ENCODE data around the gene SLC35F3.

SLC35F3 gene

DNA sequence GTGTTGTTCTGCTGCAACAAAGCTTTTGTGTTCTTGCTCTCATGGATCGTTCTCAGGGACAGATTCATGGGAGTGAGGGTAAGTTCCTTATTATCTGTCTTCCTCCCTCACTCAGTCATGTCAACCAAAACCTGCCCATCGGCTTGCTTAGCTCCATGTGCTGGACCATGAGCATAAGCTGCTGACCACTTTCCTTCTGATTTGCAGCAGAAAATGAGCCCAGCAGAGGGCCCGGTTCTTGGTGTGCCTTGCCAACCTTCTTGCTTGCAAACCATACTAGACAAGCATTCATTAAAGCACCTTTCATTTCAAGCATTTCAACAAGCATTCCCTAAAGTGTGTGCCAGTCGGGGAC is 404.7 kb downstream of the SLC35F3 start:
- Histone ChIP-seq H3K9me3 (ENCODE audit: control insufficient read depth, low read depth, low read length) (no peaks in the 10 kb centered on the region), H3K4me1 (ENCODE audit: control insufficient read depth, low read depth, low read length) (peaks cover 9% of the 10 kb centered on the region), H3K9ac (ENCODE audit: low read length) (no peak overlapping the region), H3K36me3 (ENCODE audit: control insufficient read depth, low read depth, low read length) (no peaks in the 10 kb centered on the region), H3K27me3 (ENCODE audit: control insufficient read depth, insufficient read depth, low read length) (no peaks in the 10 kb centered on the region), H3K27ac (ENCODE audit: low read length) (no peak overlapping the region), H3K4me3 (ENCODE audit: low read length) (no peak overlapping the region)

DNA sequence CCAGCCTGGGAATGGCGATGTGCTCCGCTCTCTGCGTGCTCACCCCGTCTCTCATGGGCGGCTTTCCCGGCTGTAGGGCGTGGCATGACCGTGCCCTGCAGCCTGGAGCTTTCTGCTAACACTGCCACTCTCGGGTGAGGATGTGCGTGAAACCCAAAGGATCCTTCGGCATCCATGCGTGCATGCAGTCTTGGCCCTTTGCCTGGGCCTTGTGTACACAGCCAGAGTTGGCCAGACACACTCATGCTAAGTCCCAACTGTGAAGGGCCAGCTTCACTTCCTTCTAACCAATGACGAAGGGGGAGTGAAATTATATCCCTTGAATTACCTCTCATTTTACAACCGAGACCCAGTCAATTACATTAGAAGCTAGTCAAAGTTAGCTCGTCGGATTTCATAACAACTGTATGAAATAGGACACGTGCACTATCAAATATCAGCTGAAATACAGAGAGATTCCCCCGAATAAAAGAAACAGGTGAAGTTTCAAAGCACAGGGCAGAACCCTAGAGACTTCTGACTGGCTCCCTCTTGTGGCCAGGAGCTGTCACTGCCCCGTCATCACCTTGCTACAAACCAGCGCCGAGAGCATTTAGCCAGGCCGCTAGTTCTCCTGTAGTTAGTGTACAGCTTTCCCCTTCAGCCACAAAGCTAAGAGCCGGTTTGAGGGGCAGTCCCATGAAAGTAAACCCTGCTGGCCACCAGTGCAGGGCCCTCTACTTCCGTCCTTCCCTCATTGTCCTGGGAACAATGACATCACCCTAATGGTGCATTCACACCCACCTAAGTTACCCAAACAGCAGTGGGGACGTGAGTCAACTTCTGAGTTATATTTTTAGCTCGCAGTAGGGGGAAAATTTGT is 405.4 kb downstream of the SLC35F3 start:
- Histone ChIP-seq H3K27ac (ENCODE audit: low read length) (no peak overlapping the region), H3K9me3 (ENCODE audit: control insufficient read depth, low read depth, low read length) (no peaks in the 10 kb centered on the region), H3K4me3 (ENCODE audit: low read length) (no peak overlapping the region), H3K4me1 (ENCODE audit: control insufficient read depth, low read depth, low read length) (peaks cover 9% of the 10 kb centered on the region), H3K27me3 (ENCODE audit: control insufficient read depth, insufficient read depth, low read length) (no peaks in the 10 kb centered on the region), H3K36me3 (ENCODE audit: control insufficient read depth, low read depth, low read length) (no peaks in the 10 kb centered on the region), H3K9ac (ENCODE audit: low read length) (no peak overlapping the region)

DNA sequence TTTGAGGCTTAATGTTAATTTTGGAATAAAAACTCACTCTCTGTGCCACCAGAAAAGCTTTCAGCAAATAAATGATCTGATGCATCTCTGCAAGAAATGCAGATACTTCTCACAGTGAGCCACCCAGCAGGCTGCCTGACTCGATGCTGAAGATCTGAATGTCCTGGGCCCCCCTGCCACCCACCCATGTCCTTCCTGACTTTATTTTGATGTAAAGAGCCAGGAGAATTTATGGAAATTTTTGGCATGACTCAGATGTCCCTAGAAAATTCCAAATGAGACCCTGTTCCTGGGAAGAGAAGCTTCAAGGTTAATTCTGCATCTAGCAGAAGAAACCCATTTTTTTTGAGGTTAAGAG is 406.0 kb downstream of the SLC35F3 start:
- Histone ChIP-seq H3K27ac (ENCODE audit: low read length) (no peak overlapping the region), H3K9ac (ENCODE audit: low read length) (no peak overlapping the region), H3K4me3 (ENCODE audit: low read length) (no peak overlapping the region), H3K36me3 (ENCODE audit: control insufficient read depth, low read depth, low read length) (no peaks in the 10 kb centered on the region), H3K27me3 (ENCODE audit: control insufficient read depth, insufficient read depth, low read length) (no peaks in the 10 kb centered on the region), H3K4me1 (ENCODE audit: control insufficient read depth, low read depth, low read length) (peaks cover 9% of the 10 kb centered on the region), H3K9me3 (ENCODE audit: control insufficient read depth, low read depth, low read length) (no peaks in the 10 kb centered on the region)

DNA sequence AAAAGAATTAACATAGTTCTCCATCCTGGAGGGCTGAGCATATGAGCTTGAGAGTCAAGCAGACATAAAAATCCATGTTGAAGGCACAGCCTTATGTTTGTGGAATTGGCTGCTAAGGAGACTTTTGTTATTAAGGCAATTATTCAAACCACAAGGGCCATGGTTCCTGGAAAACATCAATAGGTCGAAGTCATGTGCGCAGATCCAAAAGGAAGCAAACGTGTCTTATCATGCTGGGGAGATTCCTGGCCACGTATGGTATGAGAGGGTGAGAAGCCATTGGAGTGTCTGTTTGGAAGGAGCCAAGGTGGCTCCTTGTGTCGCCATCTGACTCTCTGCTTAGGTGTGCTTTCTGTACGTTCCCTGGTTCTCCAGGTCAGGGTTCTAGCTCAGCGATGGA is 406.9 kb downstream of the SLC35F3 start:
- no peak overlapping the region for H3K4me3 ChIP-seq (ENCODE audit: low read length)
- H3K9me3 ChIP-seq (ENCODE audit: control insufficient read depth, low read depth, low read length), result no peaks in the 10 kb centered on the region
- H3K9ac ChIP-seq (ENCODE audit: low read length), result no peak overlapping the region
- peaks cover 9% of the 10 kb centered on the region for H3K4me1 ChIP-seq (ENCODE audit: control insufficient read depth, low read depth, low read length)
- no peak overlapping the region for H3K27ac ChIP-seq (ENCODE audit: low read length)
- no peaks in the 10 kb centered on the region for H3K27me3 ChIP-seq (ENCODE audit: control insufficient read depth, insufficient read depth, low read length)
- no peaks in the 10 kb centered on the region for H3K36me3 ChIP-seq (ENCODE audit: control insufficient read depth, low read depth, low read length)

DNA sequence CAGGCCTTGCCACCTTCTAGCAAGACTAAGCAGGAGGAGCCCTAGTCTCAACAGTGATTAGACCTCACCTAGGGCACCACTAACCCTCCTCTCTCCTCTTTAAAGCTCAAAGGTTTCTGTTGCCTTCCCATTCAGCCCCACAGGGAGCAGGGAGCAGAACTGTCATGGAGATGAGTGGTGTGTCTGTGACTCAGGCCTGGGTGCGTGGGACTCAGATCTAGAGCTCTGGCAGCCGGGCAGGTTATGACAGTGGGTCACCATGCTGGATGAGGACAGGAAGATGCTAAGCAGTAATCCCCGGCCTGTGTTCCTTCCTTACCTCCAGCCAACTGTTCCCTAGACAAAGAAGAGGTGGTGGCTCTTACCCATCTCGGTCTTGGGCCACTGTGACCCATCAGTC is 408.7 kb downstream of the SLC35F3 start:
- H3K4me1 ChIP-seq (ENCODE audit: control insufficient read depth, low read depth, low read length), result peaks cover 13% of the 10 kb centered on the region

DNA sequence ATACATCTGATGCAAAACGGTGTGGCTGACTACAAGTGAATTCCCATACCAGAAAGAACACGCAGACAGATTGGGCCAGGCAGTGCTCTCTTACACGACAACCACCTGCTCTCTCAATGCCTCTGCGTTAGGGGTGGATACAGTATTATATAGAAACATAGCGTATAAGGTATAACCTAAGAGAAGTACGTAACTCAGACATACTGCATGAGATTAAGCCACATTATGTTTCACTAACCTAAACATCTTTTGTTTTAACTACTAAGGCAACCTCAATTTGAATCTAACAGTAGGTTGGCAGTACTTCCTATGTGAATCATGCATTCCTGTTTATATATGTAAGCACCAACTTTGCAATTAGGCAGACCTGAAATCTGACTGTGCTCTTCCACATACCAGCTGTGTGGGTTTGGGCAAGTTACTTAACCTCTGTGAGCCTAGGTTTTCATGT is 410.6 kb downstream of the SLC35F3 start:
- no peak overlapping the region for H3K9ac ChIP-seq (ENCODE audit: low read length)
- H3K4me3 ChIP-seq (ENCODE audit: low read length), result no peak overlapping the region
- peaks cover 12% of the 10 kb centered on the region for H3K4me1 ChIP-seq (ENCODE audit: control insufficient read depth, low read depth, low read length)
- no peak overlapping the region for H3K27ac ChIP-seq (ENCODE audit: low read length)
- H3K27me3 ChIP-seq (ENCODE audit: control insufficient read depth, insufficient read depth, low read length), result no peaks in the 10 kb centered on the region
- H3K36me3 ChIP-seq (ENCODE audit: control insufficient read depth, low read depth, low read length), result no peaks in the 10 kb centered on the region
- no peaks in the 10 kb centered on the region for H3K9me3 ChIP-seq (ENCODE audit: control insufficient read depth, low read depth, low read length)

More for the DNA sequence above, 408.7 kb downstream of the SLC35F3 start:
- Histone ChIP-seq H3K27me3 (ENCODE audit: control insufficient read depth, insufficient read depth, low read length) (no peaks in the 10 kb centered on the region), H3K9ac (ENCODE audit: low read length) (no peak overlapping the region), H3K9me3 (ENCODE audit: control insufficient read depth, low read depth, low read length) (no peaks in the 10 kb centered on the region), H3K4me3 (ENCODE audit: low read length) (no peak overlapping the region), H3K27ac (ENCODE audit: low read length) (no peak overlapping the region), H3K36me3 (ENCODE audit: control insufficient read depth, low read depth, low read length) (no peaks in the 10 kb centered on the region)

DNA sequence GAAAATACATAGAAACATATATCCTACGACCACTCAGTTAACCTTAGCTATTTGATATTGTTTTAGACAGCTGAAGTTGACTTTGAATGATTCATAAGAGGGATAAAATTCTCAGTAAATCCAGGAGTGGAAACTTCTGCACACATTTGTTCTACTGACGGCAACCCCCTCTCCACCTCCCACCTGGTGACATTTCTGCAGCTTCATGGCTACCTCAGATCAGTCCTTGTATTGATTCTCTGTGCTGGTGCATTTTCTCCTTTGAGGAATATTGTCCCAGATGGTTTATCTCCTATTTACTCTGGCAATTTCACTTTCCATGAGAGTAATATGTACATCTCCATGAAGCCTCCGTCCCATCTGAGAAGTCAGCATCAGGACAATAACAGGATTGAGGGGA is 411.1 kb downstream of the SLC35F3 start:
- Histone ChIP-seq H3K27me3 (ENCODE audit: control insufficient read depth, insufficient read depth, low read length) (no peaks in the 10 kb centered on the region), H3K27ac (ENCODE audit: low read length) (no peak overlapping the region), H3K9me3 (ENCODE audit: control insufficient read depth, low read depth, low read length) (no peaks in the 10 kb centered on the region)

DNA sequence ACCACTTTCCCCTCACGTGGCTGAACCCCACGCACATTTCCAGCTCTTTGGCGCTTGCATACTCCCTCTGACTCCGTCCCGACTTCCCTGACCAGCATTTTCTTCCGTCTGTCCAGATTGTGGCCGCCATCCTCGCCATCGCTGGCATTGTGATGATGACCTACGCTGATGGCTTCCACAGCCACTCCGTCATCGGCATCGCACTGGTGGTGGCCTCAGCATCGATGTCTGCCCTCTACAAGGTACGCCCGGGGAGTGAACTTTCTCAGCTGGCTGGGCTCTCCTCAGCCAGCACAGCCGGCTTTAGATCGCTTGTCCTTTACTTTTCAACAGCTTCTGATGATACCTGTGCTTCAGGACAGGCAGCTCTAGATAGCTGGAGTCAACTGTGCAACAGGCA is 412.0 kb downstream of the SLC35F3 start:
- Histone ChIP-seq H3K27me3 (ENCODE audit: control insufficient read depth, insufficient read depth, low read length) (no peaks in the 10 kb centered on the region), H3K4me3 (ENCODE audit: low read length) (no peak overlapping the region), H3K4me1 (ENCODE audit: control insufficient read depth, low read depth, low read length) (peaks cover 4% of the 10 kb centered on the region), H3K9me3 (ENCODE audit: control insufficient read depth, low read depth, low read length) (no peaks in the 10 kb centered on the region), H3K9ac (ENCODE audit: low read length) (no peak overlapping the region), H3K27ac (ENCODE audit: low read length) (no peak overlapping the region), H3K36me3 (ENCODE audit: control insufficient read depth, low read depth, low read length) (no peaks in the 10 kb centered on the region)

More for the DNA sequence above, 411.1 kb downstream of the SLC35F3 start:
- Histone ChIP-seq H3K4me3 (ENCODE audit: low read length) (no peak overlapping the region), H3K9ac (ENCODE audit: low read length) (no peak overlapping the region), H3K36me3 (ENCODE audit: control insufficient read depth, low read depth, low read length) (no peaks in the 10 kb centered on the region), H3K4me1 (ENCODE audit: control insufficient read depth, low read depth, low read length) (peaks cover 7% of the 10 kb centered on the region)

DNA sequence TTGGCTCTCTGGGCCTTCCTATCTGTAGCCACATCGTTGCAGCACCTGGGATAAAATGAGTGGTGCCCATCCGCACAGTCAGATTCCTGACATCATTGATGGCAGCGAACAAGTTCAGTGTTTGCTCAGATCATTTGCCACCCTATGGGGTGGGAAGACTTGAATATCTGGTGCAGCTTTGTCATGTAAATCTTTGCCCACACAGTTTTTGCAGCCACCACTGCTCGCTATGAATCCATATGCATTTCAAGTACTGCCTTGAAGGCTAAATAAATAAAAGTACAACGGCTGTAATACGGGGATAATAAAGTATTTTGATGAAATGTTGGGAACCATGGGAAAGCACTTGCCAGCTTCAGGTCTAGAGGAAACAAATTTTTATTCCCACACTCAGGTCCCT is 412.5 kb downstream of the SLC35F3 start:
- Histone ChIP-seq H3K4me1 (ENCODE audit: control insufficient read depth, low read depth, low read length) (peaks cover 4% of the 10 kb centered on the region), H3K27me3 (ENCODE audit: control insufficient read depth, insufficient read depth, low read length) (no peaks in the 10 kb centered on the region), H3K36me3 (ENCODE audit: control insufficient read depth, low read depth, low read length) (no peaks in the 10 kb centered on the region), H3K27ac (ENCODE audit: low read length) (no peak overlapping the region), H3K9me3 (ENCODE audit: control insufficient read depth, low read depth, low read length) (no peaks in the 10 kb centered on the region), H3K4me3 (ENCODE audit: low read length) (no peak overlapping the region), H3K9ac (ENCODE audit: low read length) (no peak overlapping the region)

DNA sequence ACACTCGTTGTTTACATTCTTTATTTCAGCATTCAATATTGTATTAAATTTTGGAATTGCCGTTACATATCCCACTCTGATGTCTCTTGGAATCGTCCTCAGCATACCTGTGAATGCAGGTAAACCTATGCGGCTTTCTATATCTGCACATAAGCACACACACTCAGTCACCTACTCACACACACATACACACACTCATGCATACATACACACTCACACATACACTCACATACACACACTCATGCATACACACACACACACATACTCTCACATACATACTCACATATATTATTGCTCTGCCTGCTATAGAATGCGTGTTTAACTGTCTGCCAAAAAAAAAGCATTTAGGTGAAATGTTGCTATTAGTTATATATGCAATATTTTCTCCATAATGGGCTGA is 415.6 kb downstream of the SLC35F3 start:
- Histone ChIP-seq H3K36me3 (ENCODE audit: control insufficient read depth, low read depth, low read length) (no peaks in the 10 kb centered on the region), H3K4me3 (ENCODE audit: low read length) (no peak overlapping the region), H3K9ac (ENCODE audit: low read length) (no peak overlapping the region), H3K4me1 (ENCODE audit: control insufficient read depth, low read depth, low read length) (peaks cover 4% of the 10 kb centered on the region), H3K27ac (ENCODE audit: low read length) (no peak overlapping the region), H3K27me3 (ENCODE audit: control insufficient read depth, insufficient read depth, low read length) (no peaks in the 10 kb centered on the region), H3K9me3 (ENCODE audit: control insufficient read depth, low read depth, low read length) (no peaks in the 10 kb centered on the region)

DNA sequence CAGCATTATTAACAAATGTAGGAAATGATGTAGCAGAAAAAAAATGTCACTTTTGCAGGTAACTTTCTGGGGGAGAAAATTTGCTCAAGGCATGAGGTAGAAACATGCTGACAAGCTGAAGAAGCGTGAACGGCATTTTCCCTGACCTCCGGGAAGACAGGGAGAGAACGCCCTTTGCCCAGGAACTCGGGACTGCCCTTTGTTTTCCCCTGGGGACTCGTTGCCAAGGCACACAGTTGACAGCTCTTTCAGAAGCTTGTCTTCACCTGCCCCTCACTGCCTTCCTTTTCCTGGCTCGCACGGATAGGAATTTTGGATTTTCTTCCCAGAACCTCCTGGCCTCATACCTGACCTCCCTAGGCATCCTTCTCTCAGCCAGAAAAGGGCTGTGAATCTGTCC is 416.1 kb downstream of the SLC35F3 start:
- Histone ChIP-seq H3K27ac (ENCODE audit: low read length) (no peak overlapping the region), H3K27me3 (ENCODE audit: control insufficient read depth, insufficient read depth, low read length) (no peaks in the 10 kb centered on the region), H3K4me3 (ENCODE audit: low read length) (no peak overlapping the region)

DNA sequence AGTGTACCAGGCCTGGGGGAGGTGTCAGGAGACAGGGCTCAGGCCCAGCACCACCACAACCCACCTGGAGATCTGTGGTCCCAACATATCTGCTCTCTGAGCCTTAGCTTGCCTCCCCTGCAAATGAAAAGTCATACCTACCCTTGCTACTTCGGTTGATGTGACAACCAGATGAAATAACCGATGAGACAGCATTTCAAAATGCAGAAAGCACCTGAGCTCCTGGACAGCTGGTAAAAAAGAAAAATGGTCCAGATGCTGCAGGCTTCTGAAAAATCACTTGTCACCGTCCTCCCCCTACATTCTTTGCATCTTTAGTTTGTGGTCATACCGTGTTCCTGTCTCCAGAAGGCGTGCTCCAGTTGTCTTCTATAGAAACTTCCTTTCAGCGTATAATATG is 416.8 kb downstream of the SLC35F3 start:
- H3K27me3 ChIP-seq (ENCODE audit: control insufficient read depth, insufficient read depth, low read length), result peaks cover 5% of the 10 kb centered on the region
- no peak overlapping the region for H3K4me3 ChIP-seq (ENCODE audit: low read length)
- no peak overlapping the region for H3K9ac ChIP-seq (ENCODE audit: low read length)
- H3K4me1 ChIP-seq (ENCODE audit: control insufficient read depth, low read depth, low read length), result peaks cover 4% of the 10 kb centered on the region
- H3K36me3 ChIP-seq (ENCODE audit: control insufficient read depth, low read depth, low read length), result no peaks in the 10 kb centered on the region
- H3K9me3 ChIP-seq (ENCODE audit: control insufficient read depth, low read depth, low read length), result no peaks in the 10 kb centered on the region
- H3K27ac ChIP-seq (ENCODE audit: low read length), result no peak overlapping the region

More for the DNA sequence above, 416.1 kb downstream of the SLC35F3 start:
- H3K4me1 ChIP-seq (ENCODE audit: control insufficient read depth, low read depth, low read length), result peaks cover 4% of the 10 kb centered on the region
- H3K9me3 ChIP-seq (ENCODE audit: control insufficient read depth, low read depth, low read length), result no peaks in the 10 kb centered on the region
- H3K36me3 ChIP-seq (ENCODE audit: control insufficient read depth, low read depth, low read length), result no peaks in the 10 kb centered on the region
- no peak overlapping the region for H3K9ac ChIP-seq (ENCODE audit: low read length)
